Caco-2 (cell line): ENCODE measurements around the gene GOLGA6A. TPM values are rescaled to one million over a fixed set of nuclear protein-coding genes. Genes with fewer than 3 reads are reported as not detected.

Source experiments
- BruUV-seq: library from RNA; stranded (reverse); fragments of 400-500 nt; replicated peaks from 2 replicates; lab custom pipeline; 2021; lab: Mats Ljungman, UMichigan
- CTCF ChIA-PET: fragments of 300-600 bp; sonication (Branson Sonifier 250); formaldehyde crosslinking; loops from one replicate; lab custom pipeline; 2022; ENCODE audit warnings: antibody characterized with exemption; lab: Charles Lee
- POLR2A ChIA-PET: fragments of 300-600 bp; sonication (Branson Sonifier 250); formaldehyde crosslinking; loops from one replicate; lab custom pipeline; 2022; ENCODE audit warnings: antibody characterized with exemption; lab: Charles Lee
- DNase-seq, 2 experiments: peaks; one replicate each; pipeline versions ENCODE4 v3.0.0 to v3.0.0-alpha.2; 2020 to 2022
- H3K27me3 ChIP-seq: replicated peaks from 2 replicates; pipeline ENCODE4 v1.6.0; 2011; ENCODE audit warnings: low read length; ENCODE audit not compliant: control insufficient read depth, insufficient read depth
- H3K36me3 ChIP-seq: 2 replicates; pipeline ENCODE4 v1.5.1; 2011; ENCODE audit warnings: low read length; ENCODE audit not compliant: control insufficient read depth, insufficient read depth
- H3K4me1 ChIP-seq: fragments of 250-450 bp; sonication (Bioruptor Pico); 2 replicates; pipeline ENCODE4 v1.5.1; 2020; ENCODE audit warnings: mild to moderate bottlenecking
- H3K4me3 ChIP-seq: 2 replicates; pipeline ENCODE4 v1.5.1; 2011; ENCODE audit warnings: low read depth, mild to moderate bottlenecking, control low read depth, low read length
- H3K9me3 ChIP-seq: fragments of 250-450 bp; sonication (Bioruptor Pico); 2 replicates; pipeline ENCODE4 v1.5.1; 2020; ENCODE audit warnings: mild to moderate bottlenecking, moderate library complexity
- H3K27ac Mint-ChIP-seq: one replicate; pipeline ENCODE4 v1.8.0; 2022; ENCODE audit warnings: mixed read lengths; ENCODE audit not compliant: unreplicated experiment
- H3K27me3 Mint-ChIP-seq: one replicate; pipeline ENCODE4 v1.8.0; 2022; ENCODE audit warnings: mixed read lengths; ENCODE audit not compliant: insufficient read depth, unreplicated experiment
- H3K36me3 Mint-ChIP-seq: one replicate; pipeline ENCODE4 v1.8.0; 2022; ENCODE audit warnings: mild to moderate bottlenecking, mixed read lengths; ENCODE audit not compliant: insufficient read depth, unreplicated experiment
- H3K4me1 Mint-ChIP-seq: one replicate; pipeline ENCODE4 v1.8.0; 2022; ENCODE audit warnings: low read depth, mixed read lengths; ENCODE audit not compliant: unreplicated experiment
- H3K4me3 Mint-ChIP-seq: one replicate; pipeline ENCODE4 v1.8.0; 2022; ENCODE audit warnings: mild to moderate bottlenecking, moderate library complexity, mixed read lengths; ENCODE audit not compliant: unreplicated experiment
- H3K9me3 Mint-ChIP-seq: one replicate; pipeline ENCODE4 v1.8.0; 2022; ENCODE audit warnings: mixed read lengths; ENCODE audit not compliant: unreplicated experiment
- CTCF ChIP-seq, 2 experiments: fragments of 200-600 bp in 1 of 2; IDR thresholded peaks; 1 replicate in 1 of 2; 2 replicates in 1 of 2; pipeline versions ENCODE4 v1.5.1 to v1.8.0; 2011 to 2022; ENCODE audit warnings: antibody characterized with exemption in 1 of 2, control low read depth in 1 of 2, inconsistent platforms in 1 of 2, low read depth in 1 of 2, low read length in 1 of 2, mild to moderate bottlenecking in 1 of 2, moderate library complexity in 1 of 2; ENCODE audit not compliant: insufficient read depth in 1 of 2, severe bottlenecking in 1 of 2, unreplicated experiment in 1 of 2
- intact Hi-C: fragments of 100-400 bp; cut with micrococcal nuclease; formaldehyde crosslinking; loops from one replicate; pipeline ENCODE4 v1.10.0; 2022; ENCODE audit not compliant: unreplicated experiment
- total RNA-seq: library from RNA; stranded (reverse); gene quantifications from 2 replicates; pipeline ENCODE4 v1.2.3, GENCODE V29; 2022

The GOLGA6A gene
- total RNA-seq, 1 experiment from 2014 or later: not detected

- POLR2A ChIA-PET: no interaction called here
- BruUV-seq: no TSS peak
- no peaks in the 10 kb centered on the region for H3K4me1 Mint-ChIP-seq
- no peak for TF ChIP-seq CTCF (IDR thresholded peaks at IDR 0.05; ENCODE audit: insufficient read depth in 1 of 2, low read depth in 1 of 2, low read length in 1 of 2, severe bottlenecking in 1 of 2, unreplicated experiment in 1 of 2)
- H3K4me3 Mint-ChIP-seq: no peak overlapping the region
- no peak for DNase-seq
- no peaks in the 10 kb centered on the region for H3K27me3 Mint-ChIP-seq
- H3K36me3 Mint-ChIP-seq: no peaks in the 10 kb centered on the region
- Histone ChIP-seq H3K9me3 (no peaks in the 10 kb centered on the region), H3K27me3 (no peaks in the 10 kb centered on the region), H3K4me3 (no peak overlapping the region), H3K36me3 (no peaks in the 10 kb centered on the region), H3K4me1 (no peaks in the 10 kb centered on the region)
- no peaks in the 10 kb centered on the region for H3K9me3 Mint-ChIP-seq
- CTCF ChIA-PET: no interaction called here
- intact Hi-C loops: no loop called here
- no peak overlapping the region for H3K27ac Mint-ChIP-seq
These were observed 53.7 kb downstream of the GOLGA6A start for GRCh38 chr15:74028646-74029045.

GRCh38 chr15:74027688-74028087 is 54.7 kb downstream of the GOLGA6A start:
- POLR2A ChIA-PET: no interaction called here
- no peak for TF ChIP-seq CTCF (IDR thresholded peaks at IDR 0.05; ENCODE audit: insufficient read depth in 1 of 2, low read depth in 1 of 2, low read length in 1 of 2, severe bottlenecking in 1 of 2, unreplicated experiment in 1 of 2)
- intact Hi-C loops: no loop called here
- H3K9me3 ChIP-seq: no peaks in the 10 kb centered on the region
- H3K4me3 ChIP-seq: no peak overlapping the region
- no TSS peak for BruUV-seq
- H3K4me3 Mint-ChIP-seq: no peak overlapping the region
- no peak overlapping the region for H3K27ac Mint-ChIP-seq
- H3K36me3 ChIP-seq: no peaks in the 10 kb centered on the region
- no peaks in the 10 kb centered on the region for H3K27me3 ChIP-seq
- CTCF ChIA-PET: interaction anchor here (0.9 kb wide), 1 partner anchor 9 kb away, joined by 3 read pairs; no protein-coding TSS in a partner anchor
- no peaks in the 10 kb centered on the region for H3K36me3 Mint-ChIP-seq
- no peak for DNase-seq
- H3K4me1 ChIP-seq: no peaks in the 10 kb centered on the region
- no peaks in the 10 kb centered on the region for H3K4me1 Mint-ChIP-seq
- H3K27me3 Mint-ChIP-seq: no peaks in the 10 kb centered on the region
- no peaks in the 10 kb centered on the region for H3K9me3 Mint-ChIP-seq

- H3K36me3 ChIP-seq: no peaks in the 10 kb centered on the region
- BruUV-seq: no TSS peak
- TF ChIP-seq CTCF (IDR thresholded peaks at IDR 0.05; ENCODE audit: insufficient read depth in 1 of 2, low read depth in 1 of 2, low read length in 1 of 2, severe bottlenecking in 1 of 2, unreplicated experiment in 1 of 2): no peak
- no peak for DNase-seq
- no peak overlapping the region for H3K4me3 Mint-ChIP-seq
- no peaks in the 10 kb centered on the region for H3K27me3 ChIP-seq
- H3K9me3 Mint-ChIP-seq: no peaks in the 10 kb centered on the region
- no peaks in the 10 kb centered on the region for H3K27me3 Mint-ChIP-seq
- no peaks in the 10 kb centered on the region for H3K9me3 ChIP-seq
- no peak overlapping the region for H3K27ac Mint-ChIP-seq
- intact Hi-C loops: no loop called here
- H3K36me3 Mint-ChIP-seq: no peaks in the 10 kb centered on the region
- ChIA-PET CTCF (no interaction called here), POLR2A (no interaction called here)
- no peaks in the 10 kb centered on the region for H3K4me1 Mint-ChIP-seq
- H3K4me1 ChIP-seq: no peaks in the 10 kb centered on the region
- H3K4me3 ChIP-seq: no peak overlapping the region
These were observed 56.9 kb downstream of the GOLGA6A start for GRCh38 chr15:74025436-74025835.
